Measurements from ENCODE around the gene ARID1B. TPM values are rescaled to one million over a fixed set of nuclear protein-coding genes. Genes with fewer than 3 reads are reported as not detected.

The ARID1B gene
- total and polyA plus RNA-seq, 10 donors = 17.7 to 223 (median 141) TPM

GRCh38 chr6:156804402-156804801 lies 27.2 kb downstream of the ARID1B start:
- intact Hi-C loops (cut with DNase I; ENCODE audit: low total_unique reads) = no loop called here
- DNase-seq = no peak
- Histone ChIP-seq H3K9me3 (no peaks in the 10 kb centered on the region), H3K36me3 (peaks cover 0 to 5% (median 0%) of the 10 kb centered on the region in 6 donors), H3K4me3 (no peak overlapping the region), H3K27me3 (replicated peaks in 1 of 7) (no peaks in the 10 kb centered on the region), H3K4me1 (peaks cover 15 to 99% (median 69%) of the 10 kb centered on the region in 6 donors), H3K27ac (no peak overlapping the region)
- 71 to 84% (median 78%) methylated on average over 4 of the region's 4 CpGs for WGBS, 5 donors
- TF ChIP-seq CTCF (IDR thresholded peaks at IDR 0.05 in 8 of 11, conservative IDR thresholded peaks at IDR 0.05 in 3 of 11) (no peak), POLR2A (IDR thresholded peaks at IDR 0.05) (no peak), POLR2AphosphoS5 (IDR thresholded peaks at IDR 0.05) (no peak)

- 92 to 96% (median 93%) methylated on average over 4 of the region's 4 CpGs for WGBS, 5 donors
- no peak overlapping the region for H3K27ac ChIP-seq
Measured at GRCh38 chr6:156806155-156806554, 29.0 kb downstream of the ARID1B start.

GRCh38 chr6:156807028-156807427 lies 29.9 kb downstream of the ARID1B start:
- H3K4me3 ChIP-seq = no peak overlapping the region
- DNase-seq = no peak
- intact Hi-C loops (cut with DNase I; ENCODE audit: low total_unique reads) = no loop called here
- H3K36me3 ChIP-seq = no peaks in the 10 kb centered on the region
- 63 to 87% (median 82%) methylated on average over 11 of the region's 11 CpGs for WGBS, 5 donors
- TF ChIP-seq POLR2A (IDR thresholded peaks at IDR 0.05) (no peak), CTCF (IDR thresholded peaks at IDR 0.05 in 8 of 11, conservative IDR thresholded peaks at IDR 0.05 in 3 of 11) (no peak), POLR2AphosphoS5 (IDR thresholded peaks at IDR 0.05) (no peak)
- H3K27me3 ChIP-seq (replicated peaks in 1 of 7) = no peaks in the 10 kb centered on the region
- peaks cover 19 to 99% (median 72%) of the 10 kb centered on the region in 6 donors for H3K4me1 ChIP-seq
- H3K9me3 ChIP-seq = peaks cover 0 to 7% (median 6%) of the 10 kb centered on the region in 8 donors
- H3K27ac ChIP-seq = no peak overlapping the region

More at GRCh38 chr6:156806155-156806554, 29.0 kb downstream of the ARID1B start:
- Histone ChIP-seq H3K4me1 (peaks cover 19 to 99% (median 72%) of the 10 kb centered on the region in 6 donors), H3K27me3 (replicated peaks in 1 of 7) (no peaks in the 10 kb centered on the region), H3K4me3 (no peak overlapping the region), H3K9me3 (peaks cover 0 to 7% (median 5%) of the 10 kb centered on the region in 8 donors), H3K36me3 (no peaks in the 10 kb centered on the region)
- intact Hi-C loops (cut with DNase I; ENCODE audit: low total_unique reads) = no loop called here
- no peak for DNase-seq
- TF ChIP-seq POLR2AphosphoS5 (IDR thresholded peaks at IDR 0.05) = no peak
- TF ChIP-seq CTCF (IDR thresholded peaks at IDR 0.05 in 8 of 11, conservative IDR thresholded peaks at IDR 0.05 in 3 of 11) = no peak
- TF ChIP-seq POLR2A (IDR thresholded peaks at IDR 0.05) = no peak

GRCh38 chr6:156807795-156808194 lies 30.6 kb downstream of the ARID1B start:
- Histone ChIP-seq H3K4me3 (no peak overlapping the region), H3K27me3 (replicated peaks in 1 of 7) (no peaks in the 10 kb centered on the region), H3K36me3 (no peaks in the 10 kb centered on the region), H3K9me3 (peaks cover 0 to 7% (median 6%) of the 10 kb centered on the region in 8 donors), H3K4me1 (peaks cover 22 to 97% (median 69%) of the 10 kb centered on the region in 6 donors), H3K27ac (peak overlapping the region in 2 of 8 donors; percentile 1 to 14)
- no peak for DNase-seq
- 52 to 61% (median 54%) methylated on average over 6 of the region's 6 CpGs for WGBS, 5 donors
- intact Hi-C loops (cut with DNase I; ENCODE audit: low total_unique reads) = no loop called here
- no peak for TF ChIP-seq CTCF (IDR thresholded peaks at IDR 0.05 in 8 of 11, conservative IDR thresholded peaks at IDR 0.05 in 3 of 11)
- TF ChIP-seq POLR2AphosphoS5 (IDR thresholded peaks at IDR 0.05) = no peak
- TF ChIP-seq POLR2A (IDR thresholded peaks at IDR 0.05) = no peak
